PC-9 (cell line): ENCODE measurements around the gene ATP5PB. TPM values are rescaled to one million over a fixed set of nuclear protein-coding genes. Genes with fewer than 3 reads are reported as not detected.

ENCODE experiments used
- BruUV-seq: library from RNA; stranded (reverse); fragments of 400-500 nt; replicated peaks from 2 replicates; lab custom pipeline; 2021; lab: Mats Ljungman, UMichigan
- CTCF ChIA-PET: fragments of 300-600 bp; sonication (Branson Sonifier 250); formaldehyde crosslinking; loops from one replicate; lab custom pipeline; 2022; ENCODE audit warnings: antibody characterized with exemption; lab: Charles Lee
- POLR2A ChIA-PET: fragments of 300-600 bp; sonication (Branson Sonifier 250); formaldehyde crosslinking; loops from one replicate; lab custom pipeline; 2022; ENCODE audit warnings: antibody characterized with exemption; ENCODE audit not compliant: unreplicated experiment; lab: Charles Lee
- DNase-seq, 2 experiments: peaks; one replicate each; pipeline versions ENCODE4 v3.0.0 to v3.0.0-alpha.2; 2015 to 2022; ENCODE audit warnings: mixed read lengths in 1 of 2
- H2AFZ ChIP-seq: fragments of 200-600 bp; sonication (generic); 2 replicates; pipeline ENCODE4 v1.8.1; 2017; ENCODE audit warnings: antibody characterized with exemption
- H3F3A ChIP-seq: fragments of 200-600 bp; sonication (generic); 2 replicates; pipeline ENCODE4 v1.8.1; 2017; ENCODE audit warnings: antibody characterized with exemption, mild to moderate bottlenecking, low read depth; ENCODE audit not compliant: insufficient read depth
- H3K27ac ChIP-seq: fragments of 200-600 bp; sonication (generic); 2 replicates; pipeline ENCODE4 v1.6.1; 2016; ENCODE audit warnings: mixed run types
- H3K27me3 ChIP-seq: fragments of 200-600 bp; sonication (generic); 2 replicates; pipeline ENCODE4 v1.6.1; 2016; ENCODE audit warnings: low read depth, mixed run types; ENCODE audit not compliant: insufficient read depth
- H3K36me3 ChIP-seq: fragments of 200-600 bp; sonication (generic); 2 replicates; pipeline ENCODE4 v1.6.1; 2016; ENCODE audit warnings: low read depth, mixed run types
- H3K4me1 ChIP-seq: fragments of 200-600 bp; sonication (generic); replicated peaks from 2 replicates; pipeline ENCODE4 v1.6.1; 2016; ENCODE audit warnings: mixed run types; ENCODE audit not compliant: insufficient read depth
- H3K4me2 ChIP-seq: fragments of 200-600 bp; sonication (generic); 2 replicates; pipeline ENCODE4 v1.6.1; 2017; ENCODE audit warnings: mixed run types
- H3K4me3 ChIP-seq: fragments of 200-600 bp; sonication (generic); 2 replicates; pipeline ENCODE4 v1.6.1; 2016; ENCODE audit warnings: mixed run types
- H3K79me2 ChIP-seq: fragments of 200-600 bp; sonication (generic); 2 replicates; pipeline ENCODE4 v1.6.1; 2017; ENCODE audit warnings: low read depth, mixed run types
- H3K9me2 ChIP-seq: fragments of 200-600 bp; sonication (generic); 2 replicates; pipeline ENCODE4 v1.8.1; 2017; ENCODE audit warnings: mild to moderate bottlenecking; ENCODE audit not compliant: insufficient read depth
- H3K9me3 ChIP-seq: fragments of 200-600 bp; sonication (generic); 2 replicates; pipeline ENCODE4 v1.8.1; 2016; ENCODE audit warnings: low read depth; ENCODE audit not compliant: insufficient read depth
- H4K20me1 ChIP-seq: fragments of 200-600 bp; sonication (generic); 2 replicates; pipeline ENCODE4 v1.8.1; 2017; ENCODE audit not compliant: insufficient read depth
- CTCF ChIP-seq: fragments of 200-600 bp; sonication (generic); conservative IDR thresholded peaks from 2 replicates; pipeline ENCODE4 v1.6.1; 2017; ENCODE audit warnings: mixed run types, antibody characterized with exemption, mild to moderate bottlenecking, moderate library complexity
- EZH2 ChIP-seq: fragments of 200-600 bp; sonication (generic); IDR thresholded peaks from 2 replicates; pipeline ENCODE4 v1.8.0; 2017; ENCODE audit warnings: antibody characterized with exemption, low read depth
- intact Hi-C: fragments of 100-400 bp; cut with micrococcal nuclease; formaldehyde crosslinking; loops from one replicate; pipeline ENCODE4 v1.10.0; 2022; ENCODE audit not compliant: unreplicated experiment
- total RNA-seq: library from RNA; stranded (reverse); gene quantifications from 2 replicates; pipeline ENCODE4 v1.2.3, GENCODE V29; 2021

The ATP5PB gene
- total RNA-seq, 1 experiment from 2014 or later = 212 TPM

GRCh38 chr1:111487133-111487532, 37.9 kb downstream of the ATP5PB start:
- ChIA-PET POLR2A (no interaction called here), CTCF (no interaction called here)
- no peak overlapping the region for H3K27ac ChIP-seq
- H3K4me2 ChIP-seq = no peak overlapping the region
- H3F3A ChIP-seq = no peaks in the 10 kb centered on the region
- no peak for DNase-seq
- no peaks in the 10 kb centered on the region for H3K9me2 ChIP-seq
- no peaks in the 10 kb centered on the region for H4K20me1 ChIP-seq
- H3K9me3 ChIP-seq = no peaks in the 10 kb centered on the region
- H3K4me1 ChIP-seq = peaks cover 12% of the 10 kb centered on the region; the same call in 1 of the 2 replicates
- intact Hi-C loops = loop anchor here (10.0 kb wide), 1 partner anchor 878 kb away; no protein-coding TSS in a partner anchor
- no TSS peak for BruUV-seq
- TF ChIP-seq CTCF = no peak
- TF ChIP-seq EZH2 = no peak
- H3K4me3 ChIP-seq = no peak overlapping the region
- H3K79me2 ChIP-seq = no peaks in the 10 kb centered on the region
- no peaks in the 10 kb centered on the region for H3K27me3 ChIP-seq
- H2AFZ ChIP-seq = no peak overlapping the region
- no peaks in the 10 kb centered on the region for H3K36me3 ChIP-seq

- no peaks in the 10 kb centered on the region for H3K9me3 ChIP-seq
- H3K79me2 ChIP-seq = no peaks in the 10 kb centered on the region
- H3K4me1 ChIP-seq = peaks cover 12% of the 10 kb centered on the region; the same call in 1 of the 2 replicates
- DNase-seq = no peak
- H2AFZ ChIP-seq = no peak overlapping the region
- no peaks in the 10 kb centered on the region for H3K9me2 ChIP-seq
- H3K4me3 ChIP-seq = no peak overlapping the region
- POLR2A ChIA-PET = no interaction called here
- H4K20me1 ChIP-seq = no peaks in the 10 kb centered on the region
- no peak overlapping the region for H3K27ac ChIP-seq
- no TSS peak for BruUV-seq
- H3K4me2 ChIP-seq = no peak overlapping the region
- no peaks in the 10 kb centered on the region for H3K36me3 ChIP-seq
- no peaks in the 10 kb centered on the region for H3F3A ChIP-seq
- TF ChIP-seq EZH2 (no peak), CTCF (no peak)
- H3K27me3 ChIP-seq = peaks cover 10% of the 10 kb centered on the region
- intact Hi-C loops = loop anchor here (10.0 kb wide), 1 partner anchor 876 kb away; no protein-coding TSS in a partner anchor
- CTCF ChIA-PET = no interaction called here
Measured at GRCh38 chr1:111488669-111489068, 39.4 kb downstream of the ATP5PB start.

- no peaks in the 10 kb centered on the region for H3K79me2 ChIP-seq
- CTCF ChIA-PET = no interaction called here
- TF ChIP-seq CTCF (no peak), EZH2 (no peak)
- no peak overlapping the region for H3K4me2 ChIP-seq
- intact Hi-C loops = loop anchor here (10.0 kb wide), 1 partner anchor 875 kb away; no protein-coding TSS in a partner anchor
- H3K27ac ChIP-seq = no peak overlapping the region
- H3F3A ChIP-seq = no peaks in the 10 kb centered on the region
- no TSS peak for BruUV-seq
- H3K9me3 ChIP-seq = peaks cover 4% of the 10 kb centered on the region; the same call in 1 of the 2 replicates
- H2AFZ ChIP-seq = no peak overlapping the region
- H3K27me3 ChIP-seq = peaks cover 19% of the 10 kb centered on the region
- POLR2A ChIA-PET = no interaction called here
- H4K20me1 ChIP-seq = no peaks in the 10 kb centered on the region
- DNase-seq = no peak
- H3K4me1 ChIP-seq = peaks cover 12% of the 10 kb centered on the region; the same call in 1 of the 2 replicates
- H3K4me3 ChIP-seq = no peak overlapping the region
- no peaks in the 10 kb centered on the region for H3K36me3 ChIP-seq
- H3K9me2 ChIP-seq = no peaks in the 10 kb centered on the region
Measured at GRCh38 chr1:111489604-111490003, 40.3 kb downstream of the ATP5PB start.
